ENCODE measurements around the gene CYB5R4.
"Not testable (repeated sequence)": the region's sequence is repeated elsewhere in the genome, so short reads cannot be mapped to it uniquely, and the experiment has no call there.

Gene CYB5R4

DNA sequence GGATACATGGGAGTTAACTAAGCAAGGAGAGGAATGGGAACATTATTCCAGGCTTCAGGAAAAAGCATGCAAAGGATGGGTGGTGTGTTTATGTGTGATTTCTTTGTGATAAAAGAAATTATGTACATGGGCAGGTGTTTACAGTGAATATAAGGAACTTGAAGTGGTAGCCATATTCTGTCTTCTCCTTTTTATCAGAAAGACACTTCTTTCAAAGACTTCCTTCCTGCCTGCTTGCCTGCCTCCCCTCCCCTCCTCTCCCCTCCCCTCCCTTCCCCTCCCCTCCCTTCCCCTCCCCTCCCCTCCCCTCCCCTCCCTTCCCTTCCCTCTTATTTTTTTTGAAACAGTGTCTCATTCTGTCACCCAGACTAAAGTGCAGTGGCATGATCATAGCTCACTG, 14.4 kb downstream of the CYB5R4 start:
- H3K4me3 ChIP-seq (ENCODE audit: low read length): no peak overlapping the region
- no peak for TF ChIP-seq ZNF274 (IDR thresholded peaks at IDR 0.05; ENCODE audit: low read depth, low read length)

DNA sequence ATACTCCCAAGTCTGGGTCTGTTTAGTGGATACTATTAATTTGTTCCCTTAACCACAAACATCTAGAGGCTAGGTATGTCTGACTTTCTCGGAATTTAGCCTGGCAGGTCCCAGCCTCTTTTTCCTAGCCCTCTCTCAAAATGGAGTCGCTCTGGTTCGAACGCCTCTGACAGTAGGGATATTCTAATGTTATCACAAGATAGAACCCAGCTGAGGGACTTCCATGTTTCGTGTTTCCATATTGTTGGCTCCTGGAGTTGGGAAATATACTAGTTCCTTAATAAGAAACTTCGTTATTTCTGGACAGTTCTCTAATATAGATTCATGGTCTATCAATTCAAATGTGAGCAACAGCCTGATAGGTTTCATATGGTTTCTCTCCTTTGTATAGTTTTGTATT, 16.4 kb downstream of the CYB5R4 start:
- no peak for TF ChIP-seq ZNF274 (IDR thresholded peaks at IDR 0.05; ENCODE audit: low read depth, low read length)
- H3K4me3 ChIP-seq (ENCODE audit: low read length): no peak overlapping the region

DNA sequence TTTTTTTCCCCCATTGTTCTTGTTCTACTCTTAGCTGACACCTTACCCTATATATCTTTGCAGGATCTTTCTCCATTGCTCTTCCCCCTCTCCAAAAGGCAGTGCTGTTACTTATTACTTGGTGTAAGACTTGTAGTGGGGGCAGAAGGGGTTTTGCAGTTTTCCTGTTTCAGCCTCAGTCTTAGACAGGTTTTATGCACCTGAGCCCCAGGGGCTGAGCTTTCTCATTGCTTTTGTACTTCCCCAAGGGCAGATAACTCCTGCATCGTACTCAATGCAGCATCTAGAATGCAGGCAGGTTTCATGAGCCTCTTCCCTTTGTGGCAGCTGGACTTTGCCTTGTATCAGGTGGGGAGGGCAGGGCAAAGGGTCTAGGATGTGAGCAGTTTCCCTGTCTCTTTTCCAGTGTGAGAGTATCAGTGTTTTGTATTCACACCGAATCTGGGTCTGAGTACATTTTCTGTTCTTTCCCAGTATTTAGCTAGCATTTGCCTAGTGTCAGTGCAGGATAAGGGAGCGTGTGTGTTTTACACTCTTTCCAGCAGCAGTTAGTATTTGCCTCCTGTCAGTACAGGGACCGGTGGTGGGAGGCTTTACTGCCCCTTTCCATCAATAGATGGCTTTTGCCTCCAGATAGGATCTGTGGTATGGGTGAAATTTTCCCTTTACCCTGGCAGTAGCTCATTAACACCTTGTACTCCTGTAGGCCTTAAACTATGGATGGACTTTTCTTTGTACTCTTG, 19.6 kb downstream of the CYB5R4 start:
- H3K4me3 ChIP-seq (ENCODE audit: low read length): no peak overlapping the region

DNA sequence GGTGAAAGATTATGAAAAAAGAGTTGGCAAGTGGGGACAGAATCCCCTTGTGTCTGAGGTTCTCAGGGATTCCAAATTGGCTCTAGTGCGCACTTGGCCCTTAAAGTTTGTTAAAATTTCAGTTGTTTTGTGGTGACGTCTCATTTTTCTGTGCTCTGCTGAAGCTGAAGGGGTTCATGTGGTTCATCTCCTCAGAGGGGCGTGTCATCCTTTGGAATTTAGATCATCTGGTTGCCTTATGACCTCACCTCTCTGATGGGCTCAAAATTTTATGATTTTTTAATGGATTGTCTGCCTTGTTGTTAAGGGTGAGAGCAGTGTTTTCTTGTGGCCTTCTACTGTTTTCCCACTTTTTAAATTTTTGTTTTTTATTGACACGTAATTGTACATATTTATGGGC, 20.3 kb downstream of the CYB5R4 start:
- TF ChIP-seq ZNF274 (IDR thresholded peaks at IDR 0.05; ENCODE audit: low read depth, low read length): no peak
- H3K4me3 ChIP-seq (ENCODE audit: low read length): no peak overlapping the region

More for the DNA sequence above, 19.6 kb downstream of the CYB5R4 start:
- no peak for TF ChIP-seq ZNF274 (IDR thresholded peaks at IDR 0.05; ENCODE audit: low read depth, low read length)

DNA sequence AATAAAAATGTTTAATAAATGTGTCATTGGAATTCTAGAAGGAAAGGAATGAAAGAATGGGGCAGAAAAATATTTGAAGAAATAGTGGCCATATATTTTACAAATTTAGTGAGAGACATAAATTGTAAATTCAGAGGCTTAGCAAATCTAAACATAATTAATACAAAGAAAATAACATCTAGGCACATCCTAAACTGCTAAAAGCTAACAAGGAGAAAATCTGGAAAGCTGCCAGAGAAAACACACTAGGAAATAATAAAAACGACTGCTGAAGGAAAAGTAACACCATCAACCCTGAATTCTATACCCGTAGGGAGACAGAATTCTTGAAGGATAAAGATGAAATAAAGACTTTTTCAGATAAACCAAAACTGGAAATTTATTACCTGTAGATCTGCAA, 23.8 kb downstream of the CYB5R4 start:
- no peak for TF ChIP-seq ZNF274 (IDR thresholded peaks at IDR 0.05; ENCODE audit: low read depth, low read length)
- H3K4me3 ChIP-seq (ENCODE audit: low read length): no peak overlapping the region

DNA sequence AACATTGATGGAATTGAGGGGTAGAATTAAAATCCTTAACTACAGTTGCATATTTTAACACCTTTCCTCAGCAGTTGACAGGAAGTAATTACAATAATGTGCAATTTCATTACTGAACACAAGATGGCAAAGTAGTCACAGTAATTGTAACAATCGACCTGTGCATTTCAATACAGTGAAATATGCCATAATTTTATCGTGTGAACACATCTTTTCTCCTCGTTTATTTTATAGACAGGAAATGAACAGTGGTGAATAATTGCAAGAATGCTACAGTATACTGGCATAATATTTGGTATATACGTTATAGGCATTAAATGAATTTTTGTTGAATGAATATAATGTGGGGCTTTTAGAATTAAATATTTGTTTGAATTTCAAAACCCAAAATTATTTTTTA, 25.0 kb downstream of the CYB5R4 start:
- no peak overlapping the region for H3K4me3 ChIP-seq (ENCODE audit: low read length)
- no peak for TF ChIP-seq ZNF274 (IDR thresholded peaks at IDR 0.05; ENCODE audit: low read depth, low read length)

DNA sequence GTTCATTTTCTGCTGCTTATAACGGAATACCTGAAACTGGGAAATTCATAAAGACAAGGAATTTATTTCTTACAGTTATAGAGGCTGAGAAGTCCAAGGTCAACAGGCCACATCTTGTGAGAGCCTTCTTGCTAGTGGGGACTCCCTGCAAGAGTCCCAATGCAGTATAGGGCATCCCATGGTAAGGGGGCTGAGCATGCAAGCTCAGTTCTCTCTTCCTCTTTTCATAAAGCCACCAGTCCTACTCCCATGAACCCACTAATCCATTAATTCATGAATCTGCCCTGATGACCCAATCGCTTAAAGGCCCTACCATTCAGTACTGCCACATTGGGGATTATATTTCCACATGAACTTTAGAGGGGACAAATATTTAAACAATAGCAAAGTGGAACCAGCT, 26.5 kb downstream of the CYB5R4 start:
- no peak for TF ChIP-seq ZNF274 (IDR thresholded peaks at IDR 0.05; ENCODE audit: low read depth, low read length)
- no peak overlapping the region for H3K4me3 ChIP-seq (ENCODE audit: low read length)

DNA sequence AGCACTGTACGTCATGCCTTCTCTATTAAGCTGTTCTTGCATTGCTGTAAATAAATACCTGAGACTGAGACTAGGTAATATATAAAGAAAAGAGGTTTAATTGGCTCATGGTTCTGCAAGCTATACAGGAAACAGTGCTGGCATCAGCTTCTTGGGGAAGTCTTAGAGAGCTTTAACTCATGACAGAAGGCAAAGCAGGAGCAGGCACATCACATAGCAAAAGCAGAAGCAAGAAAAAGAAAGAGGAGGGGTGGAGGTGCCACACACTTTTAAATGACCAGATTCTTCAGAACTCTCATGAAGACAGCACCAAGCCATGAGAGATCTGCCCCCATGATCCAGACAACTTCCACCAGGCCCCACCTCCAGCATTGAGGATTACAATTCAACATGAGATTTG, 30.1 kb downstream of the CYB5R4 start:
- H3K4me3 ChIP-seq (ENCODE audit: low read length): no peak overlapping the region
- TF ChIP-seq ZNF274 (IDR thresholded peaks at IDR 0.05; ENCODE audit: low read depth, low read length): no peak

DNA sequence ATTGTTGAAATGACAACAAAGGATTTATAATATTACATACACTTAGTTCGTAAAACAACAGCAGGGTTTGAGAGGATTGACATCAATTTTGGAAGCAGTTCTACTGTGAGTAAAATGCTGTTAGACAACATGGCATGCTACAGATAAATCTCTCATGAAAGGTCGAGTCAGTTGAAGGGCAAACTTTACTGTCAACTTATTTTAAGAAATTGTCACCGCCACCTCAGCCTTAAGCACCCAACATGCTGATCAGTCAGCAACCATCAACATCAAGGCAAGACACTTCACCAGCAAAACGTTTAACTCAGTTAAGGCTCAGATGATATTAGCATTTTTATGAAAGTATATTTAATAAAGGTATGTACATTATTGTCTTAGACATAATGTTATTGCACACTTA, 31.0 kb downstream of the CYB5R4 start:
- no peak overlapping the region for H3K4me3 ChIP-seq (ENCODE audit: low read length)
- no peak for TF ChIP-seq ZNF274 (IDR thresholded peaks at IDR 0.05; ENCODE audit: low read depth, low read length)

DNA sequence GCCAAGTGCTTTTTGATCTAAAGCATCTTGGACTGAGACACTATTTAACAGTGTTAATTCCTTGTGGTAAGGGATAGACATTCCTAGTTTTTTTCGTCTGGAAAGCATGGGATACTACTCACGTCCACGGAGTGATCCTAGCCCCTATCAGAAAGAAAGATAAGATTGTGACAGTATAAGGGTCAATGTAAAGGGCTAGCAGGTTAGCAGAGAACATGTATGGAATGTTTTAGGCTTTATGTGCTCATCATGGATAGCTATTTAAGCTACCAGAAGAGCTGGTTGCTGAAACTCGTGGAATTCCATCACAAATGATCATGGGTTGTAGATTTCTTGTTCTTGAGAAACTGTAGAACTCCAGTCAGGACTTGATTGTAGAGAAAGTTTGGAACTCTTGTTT, 32.1 kb downstream of the CYB5R4 start:
- no peak overlapping the region for H3K4me3 ChIP-seq (ENCODE audit: low read length)
- TF ChIP-seq ZNF274 (IDR thresholded peaks at IDR 0.05; ENCODE audit: low read depth, low read length): no peak

DNA sequence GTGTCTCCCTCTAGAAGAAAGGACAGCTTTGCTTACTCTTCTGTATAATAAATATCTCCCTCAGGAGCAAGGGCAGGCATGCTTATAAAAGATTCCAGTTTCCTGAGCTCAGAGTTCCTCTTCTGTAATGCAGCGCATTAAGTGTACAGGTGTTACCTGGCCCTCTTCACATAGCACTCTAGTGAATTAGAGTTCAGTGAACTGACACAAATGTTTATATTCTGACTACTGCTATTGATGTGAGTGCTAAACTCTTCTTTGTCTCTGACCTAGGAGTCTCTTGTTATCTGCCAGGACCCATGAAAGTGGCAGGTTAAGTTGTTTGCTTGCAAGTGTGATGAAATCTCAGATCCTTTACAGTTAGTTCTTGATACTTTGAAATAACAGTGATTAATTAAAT, 33.5 kb downstream of the CYB5R4 start:
- H3K4me3 ChIP-seq (ENCODE audit: low read length): no peak overlapping the region
- no peak for TF ChIP-seq ZNF274 (IDR thresholded peaks at IDR 0.05; ENCODE audit: low read depth, low read length)

DNA sequence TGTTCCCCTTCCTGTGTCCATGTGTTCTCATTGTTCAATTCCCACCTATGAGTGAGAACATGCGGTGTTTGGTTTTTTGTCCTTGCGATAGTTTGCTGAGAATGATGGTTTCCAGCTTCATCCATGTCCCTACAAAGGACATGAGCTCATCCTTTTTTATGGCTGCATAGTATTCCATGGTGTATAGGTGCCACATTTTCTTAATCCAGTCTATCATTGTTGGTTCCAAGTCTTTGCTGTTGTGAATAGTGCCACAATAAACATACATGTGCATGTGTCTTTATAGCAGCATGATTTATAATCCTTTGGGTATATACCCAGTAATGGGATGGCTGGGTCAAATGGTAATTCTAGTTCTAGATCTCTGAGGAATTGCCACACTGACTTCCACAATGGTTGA, 37.6 kb downstream of the CYB5R4 start:
- not testable (repeated sequence) for H3K4me3 ChIP-seq (ENCODE audit: low read length)

DNA sequence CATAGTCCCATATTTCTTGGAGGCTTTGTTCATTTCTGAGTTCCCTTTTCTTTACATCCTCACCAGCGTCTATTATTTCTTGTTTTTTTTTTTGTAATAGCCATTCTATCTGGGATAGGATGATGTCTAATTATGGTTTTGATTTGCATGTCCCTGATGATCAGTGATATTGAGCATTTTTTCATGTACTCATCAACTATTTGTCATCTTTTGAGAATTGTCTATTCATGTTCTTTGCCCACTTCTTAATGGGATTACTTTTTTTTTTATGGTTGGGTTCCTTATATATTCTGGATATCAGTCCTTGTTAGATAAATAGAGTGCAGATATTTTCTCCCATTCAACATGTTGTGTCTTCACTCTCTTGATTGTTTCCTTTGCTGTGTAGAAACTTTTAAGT, 42.1 kb downstream of the CYB5R4 start:
- TF ChIP-seq ZNF274 (IDR thresholded peaks at IDR 0.05; ENCODE audit: low read depth, low read length): no peak
- no peak overlapping the region for H3K4me3 ChIP-seq (ENCODE audit: low read length)

DNA sequence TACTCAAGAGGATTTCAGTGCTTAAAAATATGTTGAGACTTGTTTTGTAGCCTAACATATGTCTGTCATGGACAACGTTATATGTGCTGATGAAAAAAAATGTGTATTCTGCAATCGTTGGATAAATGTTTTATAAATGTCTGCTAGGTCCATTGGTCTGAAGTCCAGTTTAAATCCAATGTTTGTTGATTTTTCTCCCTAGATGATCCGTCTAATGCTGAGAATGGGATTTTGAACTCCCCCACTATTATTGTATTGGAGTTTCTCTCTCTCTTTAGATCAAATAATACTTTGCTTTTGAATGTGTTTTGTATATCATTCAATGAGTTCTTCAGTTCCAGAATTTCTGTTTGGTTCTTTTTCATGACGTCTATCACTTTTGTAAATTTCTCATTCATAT, 44.9 kb downstream of the CYB5R4 start:
- H3K4me3 ChIP-seq (ENCODE audit: low read length): no peak overlapping the region
- no peak for TF ChIP-seq ZNF274 (IDR thresholded peaks at IDR 0.05; ENCODE audit: low read depth, low read length)

DNA sequence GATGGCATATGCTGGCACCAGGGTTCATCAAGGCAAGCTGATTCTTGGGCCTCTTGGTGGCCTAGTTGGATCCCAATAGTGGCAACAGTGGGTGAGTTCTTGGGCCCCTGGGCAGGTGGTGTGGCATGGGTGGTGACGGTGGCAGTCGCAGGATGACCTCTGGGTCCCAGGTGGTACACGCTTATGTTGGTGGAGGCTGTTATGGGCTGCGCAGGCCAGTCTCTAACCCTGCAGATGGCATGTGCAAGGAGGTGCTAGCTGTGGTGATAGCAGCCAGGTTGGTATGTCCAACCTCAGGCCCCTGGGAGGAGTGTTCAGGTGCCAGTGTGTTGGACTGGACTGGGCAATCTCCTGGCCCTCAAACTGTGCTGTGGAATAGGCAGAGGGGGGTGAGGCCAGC, 46.2 kb downstream of the CYB5R4 start:
- no peak for TF ChIP-seq ZNF274 (IDR thresholded peaks at IDR 0.05; ENCODE audit: low read depth, low read length)
- no peak overlapping the region for H3K4me3 ChIP-seq (ENCODE audit: low read length)

DNA sequence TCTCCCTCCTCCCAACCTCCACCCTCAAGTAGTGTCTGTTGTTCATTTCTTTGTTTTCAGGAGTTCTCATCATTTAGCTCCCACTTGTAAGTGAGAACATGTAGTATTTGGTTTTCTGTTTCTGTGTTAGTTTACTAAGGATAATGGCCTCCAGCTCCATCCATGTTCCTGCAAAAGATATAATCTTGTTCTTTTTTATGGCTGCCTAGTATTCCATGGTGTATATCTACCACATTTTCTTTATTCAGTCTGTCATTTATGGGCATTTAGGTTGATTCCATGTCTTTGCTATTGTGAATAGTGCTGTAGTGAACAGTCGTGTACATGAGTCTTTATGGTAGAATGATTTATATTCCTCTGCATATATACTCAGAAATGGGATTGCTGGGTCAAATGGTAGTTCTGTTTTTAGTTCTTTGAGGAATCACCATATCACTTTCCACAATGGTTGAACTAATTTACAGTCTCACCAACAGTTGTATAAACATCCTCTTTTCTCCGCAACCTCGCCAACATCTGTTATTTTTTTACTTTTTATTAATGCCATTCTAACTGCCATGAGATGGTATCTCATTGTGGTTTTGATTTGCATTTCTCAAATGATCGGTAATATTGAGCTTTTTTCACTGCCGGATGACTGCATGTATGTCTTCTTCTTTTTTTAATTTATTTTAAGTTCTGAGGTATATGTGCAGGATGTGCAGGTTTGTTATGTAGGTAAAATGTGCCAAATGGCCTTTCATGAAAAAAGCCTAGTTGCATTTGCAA, 48.3 kb downstream of the CYB5R4 start:
- H3K4me3 ChIP-seq (ENCODE audit: low read length): not testable (repeated sequence)

All from GM08714 (cell line).